Activated T-cell treated with anti-CD3 and anti-CD28 coated beads for 4 hours (primary cell): ENCODE data around the gene RPL5.
A peak's percentile ranks its signal among the peaks of the same experiment; 100 is the strongest.

ENCODE experiments used
- DNase-seq: peaks from one replicate; pipeline ENCODE4 v3.0.0-alpha.2; 2020

The RPL5 gene

DNA sequence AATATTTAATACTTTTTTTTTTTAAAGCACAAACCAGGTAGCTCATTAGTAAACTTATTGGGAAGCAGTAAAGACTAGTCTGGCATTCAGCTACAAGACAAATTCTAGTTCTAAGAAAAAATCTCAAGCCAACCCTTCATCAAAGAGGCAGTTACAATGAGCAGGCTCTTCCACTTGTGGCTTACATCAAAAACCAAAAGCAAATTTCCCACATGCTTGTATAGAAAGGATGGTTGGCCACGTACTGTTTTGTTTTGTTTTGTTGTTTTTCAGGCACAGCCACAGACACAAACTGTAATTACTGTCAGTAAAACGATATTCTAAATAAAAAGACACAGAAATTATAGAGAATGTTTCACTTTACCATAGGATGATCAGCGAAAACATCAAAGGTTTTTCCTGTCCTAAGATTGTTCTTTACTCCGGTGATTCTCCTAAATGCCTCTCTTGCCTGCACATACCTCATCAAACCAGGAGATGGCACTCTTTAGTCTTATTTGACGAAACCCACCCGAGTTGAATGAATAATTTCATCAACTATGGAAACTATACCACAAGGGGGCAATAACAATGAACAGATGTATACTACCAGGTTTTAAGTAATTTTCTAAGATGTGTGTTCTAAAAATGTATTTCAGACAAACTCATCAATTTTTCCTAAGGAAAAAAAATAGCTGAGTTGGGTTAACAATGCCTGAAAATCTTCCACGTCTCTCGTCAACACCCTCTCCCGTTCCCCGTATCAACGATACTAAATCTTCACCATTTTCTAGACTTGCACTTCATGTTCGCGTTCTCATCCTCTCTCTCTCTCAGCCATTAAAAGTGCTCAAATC is 26.9 kb downstream of the RPL5 start:
- peak; percentile 39 for DNase-seq

DNA sequence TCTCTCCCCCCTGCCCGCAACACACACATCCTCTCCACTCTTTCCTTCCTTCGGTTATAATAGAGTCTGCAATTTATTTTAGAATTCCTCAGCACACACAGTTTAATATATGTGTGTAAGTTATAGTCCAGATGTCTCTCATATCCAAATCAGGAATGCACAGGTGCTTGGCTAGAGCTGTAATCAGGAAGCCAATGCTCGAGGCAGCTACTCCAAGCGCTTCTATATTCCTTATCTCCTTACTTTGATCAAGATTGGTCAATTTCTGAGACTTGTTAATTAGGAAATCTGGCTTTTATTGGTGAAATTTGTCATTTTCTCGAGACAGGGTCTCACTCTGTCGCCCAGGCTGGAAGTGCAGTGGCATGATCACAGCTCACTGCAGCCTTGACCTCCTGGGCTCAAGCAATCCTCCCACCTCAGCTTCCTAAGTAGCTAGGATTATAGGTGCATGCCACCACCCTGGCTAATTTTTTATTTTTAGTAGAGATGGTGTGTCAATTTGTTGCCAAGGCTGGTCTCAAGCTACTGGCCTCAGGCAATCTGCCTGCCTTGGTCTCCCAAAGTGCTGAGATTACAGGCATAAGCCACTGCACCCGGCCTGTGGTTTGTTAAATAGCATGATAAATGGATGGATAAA is 27.7 kb downstream of the RPL5 start:
- DNase-seq: no peak

DNA sequence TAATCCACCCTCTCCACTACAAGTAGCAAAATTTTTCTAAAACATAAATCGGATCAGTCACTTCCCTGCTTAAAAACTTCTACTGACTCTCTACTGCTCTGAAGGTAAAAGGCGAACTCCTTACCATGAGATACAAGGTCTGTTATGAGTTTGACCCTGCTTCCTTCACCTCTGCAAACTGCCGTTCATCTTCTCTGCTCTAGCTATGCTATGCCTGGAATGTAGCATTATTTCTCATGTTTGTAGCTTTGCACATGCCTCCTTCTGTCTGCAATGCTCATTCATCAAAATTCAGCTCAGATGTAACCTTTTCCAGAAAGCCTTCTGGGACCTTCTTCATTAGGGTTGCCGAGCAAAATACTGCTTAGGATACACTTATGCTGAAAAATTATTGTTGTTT is 30.8 kb downstream of the RPL5 start:
- DNase-seq: no peak

DNA sequence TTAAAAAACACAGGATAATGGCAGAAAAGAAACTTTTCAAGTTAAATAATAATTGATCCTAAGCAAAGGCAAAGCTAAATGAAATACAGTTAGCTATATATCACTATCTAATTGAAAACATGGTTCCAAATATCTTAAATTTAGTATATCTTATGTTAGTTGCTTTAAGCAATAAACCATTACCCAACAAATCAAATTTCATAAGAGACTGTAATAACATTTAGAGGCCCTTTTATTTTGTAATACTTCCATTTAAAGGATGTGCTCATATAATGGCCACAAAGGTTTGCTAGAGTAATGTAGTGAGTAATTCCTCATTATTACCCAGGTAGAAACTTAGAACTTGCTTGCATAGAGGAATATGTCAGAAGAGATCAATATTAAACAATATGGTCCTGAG is 32.3 kb downstream of the RPL5 start:
- no peak for DNase-seq

DNA sequence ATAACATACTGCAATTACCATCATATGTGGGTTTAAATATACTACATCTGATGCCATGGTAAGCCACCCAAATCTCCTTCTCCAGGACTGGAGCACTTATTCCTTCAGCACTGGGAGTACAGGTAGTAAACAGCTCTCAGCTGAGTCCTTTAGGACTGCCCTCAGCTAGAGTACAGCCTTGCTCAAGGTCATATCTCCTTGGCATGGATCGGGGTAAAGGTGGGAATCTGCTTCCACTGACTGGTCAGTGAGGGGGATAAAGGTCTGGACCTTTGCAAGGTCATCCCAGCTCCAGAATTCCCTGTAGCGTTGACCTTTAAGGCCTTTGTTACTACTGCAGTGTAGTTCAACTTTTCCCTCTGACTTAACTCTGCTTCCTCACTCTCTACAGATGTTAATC is 38.8 kb downstream of the RPL5 start:
- DNase-seq: no peak

DNA sequence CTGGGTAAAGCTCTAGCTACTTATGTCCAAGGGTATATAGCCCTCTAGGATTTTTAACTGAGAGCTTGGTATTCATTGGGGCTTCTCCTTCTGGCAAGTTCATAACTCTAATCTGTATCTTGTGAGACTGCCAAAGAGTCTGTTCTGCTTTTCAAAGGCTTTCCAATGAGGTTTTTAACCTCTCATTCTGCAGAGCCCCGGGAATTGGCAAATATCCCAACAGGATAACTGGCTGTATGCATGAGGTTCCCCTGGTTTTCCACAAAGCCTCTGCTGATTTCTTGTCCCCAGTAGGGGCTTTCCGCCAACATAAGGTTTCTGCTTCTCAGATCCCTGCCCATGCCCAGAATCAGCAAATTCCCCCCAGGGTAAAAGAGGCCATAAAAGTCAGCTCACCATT is 40.9 kb downstream of the RPL5 start:
- no peak for DNase-seq

DNA sequence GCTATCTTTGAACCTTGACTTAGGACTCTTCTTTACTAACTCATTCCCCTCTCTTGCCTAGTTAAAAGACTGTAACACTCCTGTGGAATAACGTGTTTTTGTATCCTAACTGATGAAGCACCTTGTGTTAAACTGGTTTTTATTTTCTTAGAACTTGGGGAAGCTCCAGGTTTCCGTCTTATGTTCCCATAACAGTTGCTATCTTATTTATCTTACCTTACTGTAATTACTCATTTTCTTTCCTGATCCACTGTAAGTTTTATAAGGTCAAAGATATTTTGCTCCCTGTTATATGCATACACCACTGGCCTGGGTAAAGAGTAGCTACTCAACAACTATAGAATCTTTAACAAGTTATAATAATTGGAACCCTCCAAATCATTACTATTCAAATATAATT is 43.1 kb downstream of the RPL5 start:
- DNase-seq: no peak

DNA sequence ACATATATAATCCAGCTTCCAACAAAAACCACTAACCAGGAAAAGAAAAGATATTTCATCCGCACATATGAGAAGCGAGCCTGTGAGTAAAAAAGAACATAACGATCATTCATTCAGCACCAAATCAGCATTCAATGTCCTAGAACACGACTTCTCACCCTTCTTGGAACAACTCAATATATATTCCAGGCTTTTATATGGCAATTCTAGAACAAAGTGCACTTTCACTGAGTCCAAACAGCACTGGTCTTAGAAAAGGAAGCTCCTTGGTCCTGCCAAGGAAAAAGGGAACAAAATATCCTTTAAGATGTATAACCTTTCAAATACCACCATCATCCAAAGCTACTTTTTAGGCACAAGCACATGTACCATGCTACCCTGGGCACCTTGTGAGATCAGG is 44.5 kb downstream of the RPL5 start:
- no peak for DNase-seq

DNA sequence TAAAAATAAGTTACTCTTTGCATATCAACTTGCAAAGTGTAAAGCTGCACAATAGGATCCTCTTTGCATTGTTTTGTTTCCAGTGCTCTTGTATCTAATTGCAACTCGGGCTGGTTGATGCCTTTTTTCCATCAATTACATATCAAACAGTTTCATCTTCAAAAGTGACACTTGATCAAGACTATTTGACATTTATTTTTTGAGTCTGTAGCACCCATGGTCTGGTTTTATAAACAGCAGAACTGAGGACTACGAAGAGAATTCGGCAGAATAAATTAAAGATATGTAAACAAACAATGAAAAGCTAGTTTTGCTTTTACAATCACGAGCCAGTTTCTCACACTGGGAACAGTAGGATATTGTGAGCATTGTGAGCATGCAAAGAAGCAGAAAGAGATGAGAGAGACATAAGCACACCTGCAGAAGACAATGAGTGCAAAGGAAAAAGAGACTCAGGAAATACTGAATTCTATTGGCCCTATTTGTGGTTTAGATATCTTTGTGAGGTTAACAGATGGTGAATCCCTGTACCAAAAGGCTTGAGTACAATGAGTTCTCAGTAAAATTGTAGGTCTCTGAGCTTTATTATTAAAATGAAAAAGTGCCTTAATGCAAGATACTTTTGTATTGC is 45.4 kb downstream of the RPL5 start:
- DNase-seq: no peak

DNA sequence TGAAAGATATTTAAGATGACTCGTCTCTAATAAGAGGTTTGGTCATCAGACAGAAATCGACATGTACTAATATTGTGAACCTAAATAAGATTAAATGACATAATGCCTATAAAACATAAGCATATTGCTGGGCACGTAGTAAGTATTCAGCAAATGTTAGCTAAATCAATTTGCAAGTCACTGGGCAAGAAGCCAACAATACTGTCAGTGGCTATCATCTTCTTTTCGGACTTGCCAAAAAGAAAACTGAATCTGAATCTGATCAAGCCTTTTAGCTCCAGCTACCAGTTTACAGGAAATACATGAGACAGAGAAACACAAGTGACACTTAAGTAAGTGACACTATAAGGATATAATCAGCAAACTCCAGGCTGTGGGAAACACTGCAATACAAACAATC is 46.0 kb downstream of the RPL5 start:
- no peak for DNase-seq

DNA sequence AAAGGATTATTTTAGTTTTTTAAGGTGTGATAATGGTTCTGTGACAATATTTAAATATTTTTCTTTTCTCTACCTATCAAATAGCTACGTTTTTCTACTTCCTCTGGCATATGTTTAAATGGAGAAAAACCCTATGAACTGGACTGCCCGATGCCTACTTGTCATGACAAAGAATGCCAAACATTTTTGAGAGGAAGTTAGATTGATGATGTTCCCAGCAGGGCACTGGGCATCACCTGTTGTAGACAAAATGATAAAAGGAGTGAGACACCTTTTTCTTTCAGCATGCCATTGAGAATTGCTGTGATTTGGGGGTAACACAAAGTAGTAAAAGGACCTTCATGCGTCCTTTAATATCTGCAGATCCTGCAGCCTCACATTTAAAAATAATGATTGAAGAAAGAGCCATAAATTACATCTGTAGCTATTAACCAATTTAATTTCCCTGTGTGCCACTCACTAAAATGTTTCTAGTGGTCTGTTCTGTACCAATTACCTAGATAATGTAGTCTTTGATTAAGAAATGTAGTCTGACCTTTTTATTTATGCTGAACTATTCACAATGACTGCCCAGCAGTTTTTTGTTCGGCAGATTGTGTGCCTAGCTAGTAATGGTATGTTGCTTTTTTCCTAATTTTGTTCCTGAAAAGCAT is 47.6 kb downstream of the RPL5 start:
- no peak for DNase-seq

DNA sequence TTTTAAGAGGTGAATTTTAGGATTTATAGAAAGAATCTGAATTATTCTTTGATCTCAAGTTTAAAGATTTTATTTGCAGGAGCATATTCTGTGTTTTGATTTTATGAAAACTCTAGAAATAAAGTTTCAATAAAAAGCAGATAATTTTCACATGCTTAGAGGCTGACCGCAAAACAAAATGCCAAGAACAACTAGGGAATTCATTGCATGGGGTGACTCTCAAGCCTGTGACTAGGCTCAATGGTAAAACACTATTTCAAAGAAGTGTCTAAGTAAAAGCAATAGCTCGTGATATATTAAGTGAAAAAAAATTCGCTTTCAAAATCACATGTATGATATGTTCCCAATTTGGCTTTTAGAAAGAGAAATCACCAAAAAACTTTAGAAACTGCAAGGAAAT is 49.6 kb downstream of the RPL5 start:
- no peak for DNase-seq

DNA sequence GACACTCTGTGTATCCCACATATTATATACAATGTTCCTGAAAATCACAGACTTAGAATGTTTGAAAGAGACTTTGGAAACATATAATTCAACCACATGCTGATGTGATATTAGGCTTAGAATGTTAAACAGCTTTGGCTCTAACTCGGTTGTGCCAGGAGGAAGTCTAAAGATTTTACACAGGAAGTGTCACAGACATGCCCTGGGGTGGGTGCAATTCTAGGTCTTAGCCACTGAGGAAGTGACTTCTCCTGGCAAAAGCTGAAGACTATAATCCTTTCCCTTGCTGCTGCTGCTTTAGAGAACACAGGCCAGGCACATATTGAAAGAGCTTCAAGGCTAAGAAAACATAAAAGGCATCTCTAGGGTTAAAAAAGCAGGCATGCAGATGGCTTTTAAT is 51.0 kb downstream of the RPL5 start:
- peak; percentile 16 for DNase-seq

DNA sequence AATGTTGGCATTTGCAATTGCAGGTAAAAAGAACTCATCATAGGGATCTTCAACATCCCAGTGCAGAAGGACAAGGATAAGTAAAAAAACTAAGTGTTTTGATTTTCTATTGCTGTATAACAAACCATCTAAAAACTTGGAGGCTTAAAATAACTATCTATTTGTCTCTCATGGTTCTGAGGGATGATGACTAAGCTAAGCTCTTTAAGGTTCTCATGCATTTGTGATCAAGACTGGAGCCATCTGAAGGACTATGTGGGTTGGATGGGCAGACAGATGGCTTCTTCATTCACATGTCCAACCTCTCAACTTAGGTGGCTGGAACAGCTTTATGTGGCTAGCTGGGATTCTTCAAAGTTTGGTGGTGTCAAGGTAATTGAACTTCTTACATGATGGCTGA is 51.5 kb downstream of the RPL5 start:
- no peak for DNase-seq

DNA sequence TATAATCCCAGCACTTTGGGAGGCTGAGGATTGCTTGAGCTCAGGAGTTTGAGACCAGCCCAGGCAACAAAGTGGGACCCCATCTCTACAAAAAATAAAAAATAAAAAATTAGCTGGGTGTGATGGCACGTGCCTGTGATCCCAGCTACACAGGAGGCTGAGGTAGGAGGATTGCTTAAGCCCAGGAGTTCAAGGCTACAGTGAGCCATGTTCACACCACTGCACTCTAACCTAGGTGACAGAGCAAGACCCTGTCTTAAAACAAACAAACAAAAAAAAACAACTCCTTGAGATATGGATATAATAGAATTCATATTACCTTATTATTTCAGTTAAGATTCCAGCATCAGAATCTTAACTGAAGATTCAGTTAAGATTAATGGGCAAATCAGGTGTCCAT is 52.4 kb downstream of the RPL5 start:
- DNase-seq: no peak

DNA sequence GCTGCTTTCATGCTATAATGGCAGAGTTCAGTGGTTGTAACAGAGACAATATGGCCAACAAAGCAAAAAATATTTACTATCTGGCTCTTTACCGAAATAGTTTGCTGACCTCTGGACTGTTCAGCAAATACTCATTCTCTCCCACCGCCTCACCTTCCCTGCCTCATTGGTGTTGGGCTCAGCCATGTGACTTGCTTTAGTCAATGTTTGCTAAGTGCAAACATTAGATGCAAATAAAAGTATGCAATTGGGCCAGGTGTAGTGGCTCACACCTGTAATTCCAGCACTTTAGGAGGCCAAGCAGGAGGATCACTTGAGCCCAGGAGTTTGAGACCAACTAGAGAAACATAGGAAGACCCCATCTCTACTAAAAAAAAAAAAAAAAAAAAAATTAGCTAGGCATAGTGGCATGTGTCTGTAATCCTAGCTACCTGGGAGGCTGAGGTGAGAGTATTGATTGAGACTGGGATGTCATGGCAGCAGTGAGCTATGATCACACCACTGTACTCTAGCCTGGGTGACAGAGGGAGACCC is 55.1 kb downstream of the RPL5 start:
- no peak for DNase-seq

DNA sequence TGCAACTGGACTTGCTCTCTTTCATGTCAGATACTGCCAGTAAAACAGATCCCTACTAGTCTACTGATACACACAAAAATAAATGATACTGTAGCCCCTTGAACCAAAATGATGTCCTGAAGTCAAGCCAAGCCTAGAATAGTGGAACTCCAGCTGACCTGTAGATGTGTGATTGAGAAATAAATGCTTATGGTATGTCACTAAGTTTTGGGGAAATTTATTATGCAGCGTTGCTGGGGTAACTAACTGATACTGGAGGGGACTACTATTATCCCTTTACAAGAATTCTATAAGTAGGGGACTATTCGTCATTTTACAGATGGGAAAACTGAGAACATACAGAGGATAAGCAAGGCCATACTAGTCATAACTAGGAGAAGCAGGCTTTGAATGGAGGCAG is 55.6 kb downstream of the RPL5 start:
- DNase-seq: no peak
